PC-9 (cell line): Measurements from ENCODE around the gene ZFYVE27.

Experiments
- EZH2 ChIP-seq: fragments of 200-600 bp; sonication (generic); IDR thresholded peaks from 2 replicates; pipeline ENCODE4 v1.8.0; 2017; ENCODE audit warnings: antibody characterized with exemption, low read depth
- TF ChIP-seq, protein P1 (sequence below): fragments of 200-600 bp; sonication (generic); conservative IDR thresholded peaks from 2 replicates; pipeline ENCODE4 v1.6.1; 2017; ENCODE audit warnings: mixed run types, antibody characterized with exemption, mild to moderate bottlenecking, moderate library complexity

GRCh38 chr10:97760461-97761257 is 23.7 kb downstream of the ZFYVE27 start:
- TF ChIP-seq, protein P1, sequence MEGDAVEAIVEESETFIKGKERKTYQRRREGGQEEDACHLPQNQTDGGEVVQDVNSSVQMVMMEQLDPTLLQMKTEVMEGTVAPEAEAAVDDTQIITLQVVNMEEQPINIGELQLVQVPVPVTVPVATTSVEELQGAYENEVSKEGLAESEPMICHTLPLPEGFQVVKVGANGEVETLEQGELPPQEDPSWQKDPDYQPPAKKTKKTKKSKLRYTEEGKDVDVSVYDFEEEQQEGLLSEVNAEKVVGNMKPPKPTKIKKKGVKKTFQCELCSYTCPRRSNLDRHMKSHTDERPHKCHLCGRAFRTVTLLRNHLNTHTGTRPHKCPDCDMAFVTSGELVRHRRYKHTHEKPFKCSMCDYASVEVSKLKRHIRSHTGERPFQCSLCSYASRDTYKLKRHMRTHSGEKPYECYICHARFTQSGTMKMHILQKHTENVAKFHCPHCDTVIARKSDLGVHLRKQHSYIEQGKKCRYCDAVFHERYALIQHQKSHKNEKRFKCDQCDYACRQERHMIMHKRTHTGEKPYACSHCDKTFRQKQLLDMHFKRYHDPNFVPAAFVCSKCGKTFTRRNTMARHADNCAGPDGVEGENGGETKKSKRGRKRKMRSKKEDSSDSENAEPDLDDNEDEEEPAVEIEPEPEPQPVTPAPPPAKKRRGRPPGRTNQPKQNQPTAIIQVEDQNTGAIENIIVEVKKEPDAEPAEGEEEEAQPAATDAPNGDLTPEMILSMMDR, result no peak
- TF ChIP-seq EZH2, result no peak
